ENCODE results near the gene PHRF1.

PHRF1 gene

DNA sequence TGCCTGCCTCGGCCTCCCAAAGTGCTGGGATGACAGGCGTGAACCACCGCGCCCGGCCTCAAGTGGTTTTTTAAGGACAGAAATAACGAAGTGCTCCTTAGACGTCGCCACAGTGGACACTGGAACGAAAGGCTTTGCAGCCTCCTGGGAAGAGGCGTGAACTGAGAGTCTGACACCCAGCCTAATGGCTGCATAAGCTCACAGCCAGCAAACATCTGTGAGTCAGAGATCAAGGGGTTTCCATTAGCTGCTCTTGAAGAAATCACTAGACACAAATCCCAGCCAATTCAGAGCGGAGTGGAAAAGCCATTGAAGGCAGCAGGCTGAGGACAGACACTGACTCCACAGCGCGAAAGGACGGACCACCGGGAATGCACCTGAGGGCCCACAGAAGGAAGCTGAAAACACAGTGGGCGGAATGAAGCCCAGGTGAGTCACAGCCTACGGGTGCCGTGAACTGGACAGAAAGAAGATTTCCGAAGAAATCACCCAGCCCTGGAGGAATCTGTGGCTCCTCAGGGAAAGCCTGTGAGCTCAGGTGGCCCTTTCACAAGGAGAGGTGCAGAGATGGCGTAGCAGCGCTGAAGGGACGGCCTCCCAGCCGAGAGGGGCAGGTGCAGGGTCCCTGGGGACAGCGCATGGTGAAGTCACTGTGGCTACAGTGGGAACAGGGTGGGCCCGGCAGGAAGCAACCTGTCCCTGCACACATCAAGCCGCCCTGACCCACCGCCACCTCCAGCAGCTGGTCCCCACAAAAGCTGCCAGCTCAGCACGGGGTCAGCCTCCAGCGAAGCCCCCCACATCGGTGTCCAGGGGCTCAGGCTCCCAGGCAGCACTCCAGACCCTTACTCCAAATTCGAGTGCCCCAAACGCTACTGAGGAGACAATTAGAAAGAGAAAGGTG lies 27.3 kb upstream of the PHRF1 start:
- H3K4me3 ChIP-seq (ENCODE audit: control insufficient read depth, low read depth, low read length) = no peak overlapping the region
- DNase-seq (ENCODE audit: low read depth) = no peak
- TF ChIP-seq, protein P1, sequence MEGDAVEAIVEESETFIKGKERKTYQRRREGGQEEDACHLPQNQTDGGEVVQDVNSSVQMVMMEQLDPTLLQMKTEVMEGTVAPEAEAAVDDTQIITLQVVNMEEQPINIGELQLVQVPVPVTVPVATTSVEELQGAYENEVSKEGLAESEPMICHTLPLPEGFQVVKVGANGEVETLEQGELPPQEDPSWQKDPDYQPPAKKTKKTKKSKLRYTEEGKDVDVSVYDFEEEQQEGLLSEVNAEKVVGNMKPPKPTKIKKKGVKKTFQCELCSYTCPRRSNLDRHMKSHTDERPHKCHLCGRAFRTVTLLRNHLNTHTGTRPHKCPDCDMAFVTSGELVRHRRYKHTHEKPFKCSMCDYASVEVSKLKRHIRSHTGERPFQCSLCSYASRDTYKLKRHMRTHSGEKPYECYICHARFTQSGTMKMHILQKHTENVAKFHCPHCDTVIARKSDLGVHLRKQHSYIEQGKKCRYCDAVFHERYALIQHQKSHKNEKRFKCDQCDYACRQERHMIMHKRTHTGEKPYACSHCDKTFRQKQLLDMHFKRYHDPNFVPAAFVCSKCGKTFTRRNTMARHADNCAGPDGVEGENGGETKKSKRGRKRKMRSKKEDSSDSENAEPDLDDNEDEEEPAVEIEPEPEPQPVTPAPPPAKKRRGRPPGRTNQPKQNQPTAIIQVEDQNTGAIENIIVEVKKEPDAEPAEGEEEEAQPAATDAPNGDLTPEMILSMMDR (IDR thresholded peaks at IDR 0.05; ENCODE audit: control insufficient read depth, insufficient read depth, low read depth, low read length, missing control alignments) = no peak

DNA sequence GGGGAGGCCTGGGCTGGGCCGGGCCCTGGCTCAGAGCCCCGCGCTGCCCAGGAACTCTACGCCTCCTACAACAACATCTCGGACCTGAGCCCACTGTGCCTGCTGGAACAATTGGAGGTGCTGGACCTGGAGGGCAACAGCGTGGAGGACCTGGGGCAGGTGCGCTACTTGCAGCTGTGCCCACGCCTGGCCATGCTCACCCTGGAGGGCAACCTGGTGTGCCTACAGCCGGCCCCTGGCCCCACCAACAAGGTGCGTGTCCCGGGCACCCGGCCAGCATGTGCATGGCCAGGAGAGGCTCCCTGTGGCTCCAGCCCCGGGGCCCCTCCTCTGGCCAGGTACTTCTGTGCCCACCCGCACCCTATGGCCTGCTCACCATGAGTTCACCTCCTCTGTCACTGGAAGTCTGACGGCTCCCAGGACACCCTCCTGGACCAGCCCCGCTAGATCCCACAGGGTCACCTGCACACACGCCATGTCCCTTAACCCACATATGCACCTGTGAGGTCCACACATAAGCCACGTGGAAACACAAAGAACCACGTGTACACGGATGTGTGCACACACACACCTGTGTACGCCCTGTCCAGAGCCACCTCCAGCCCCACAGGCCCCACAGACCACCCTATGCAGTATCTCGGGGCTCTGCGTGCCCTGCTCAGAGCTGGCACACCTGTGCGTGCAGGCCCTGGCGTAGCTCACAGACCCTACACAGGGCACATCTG lies 26.1 kb upstream of the PHRF1 start:
- TF ChIP-seq, protein P1 (IDR thresholded peaks at IDR 0.05; ENCODE audit: control insufficient read depth, insufficient read depth, low read depth, low read length, missing control alignments) = no peak
- H3K4me3 ChIP-seq (ENCODE audit: control insufficient read depth, low read depth, low read length) = no peak overlapping the region
- DNase-seq (ENCODE audit: low read depth) = no peak

DNA sequence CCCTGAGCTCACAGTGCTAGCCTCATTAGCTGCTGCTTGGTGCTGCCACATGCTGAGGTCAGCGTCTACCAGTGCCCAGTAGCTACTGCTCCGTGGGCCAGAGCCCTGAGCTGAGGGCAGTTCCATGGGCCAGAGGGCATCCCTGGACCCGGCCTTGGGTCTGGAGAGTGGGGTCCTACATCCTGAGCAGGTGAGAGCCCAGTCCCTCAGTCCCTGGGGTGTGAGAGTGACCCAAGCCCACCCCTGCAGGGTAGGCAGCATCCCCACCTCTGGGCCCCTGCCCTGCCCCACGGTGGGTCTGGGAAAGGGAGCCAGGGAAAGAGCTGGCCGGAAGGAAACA lies 25.6 kb upstream of the PHRF1 start:
- no peak overlapping the region for H3K4me3 ChIP-seq (ENCODE audit: control insufficient read depth, low read depth, low read length)
- DNase-seq (ENCODE audit: low read depth) = no peak
- TF ChIP-seq, protein P1 (IDR thresholded peaks at IDR 0.05; ENCODE audit: control insufficient read depth, insufficient read depth, low read depth, low read length, missing control alignments) = no peak

DNA sequence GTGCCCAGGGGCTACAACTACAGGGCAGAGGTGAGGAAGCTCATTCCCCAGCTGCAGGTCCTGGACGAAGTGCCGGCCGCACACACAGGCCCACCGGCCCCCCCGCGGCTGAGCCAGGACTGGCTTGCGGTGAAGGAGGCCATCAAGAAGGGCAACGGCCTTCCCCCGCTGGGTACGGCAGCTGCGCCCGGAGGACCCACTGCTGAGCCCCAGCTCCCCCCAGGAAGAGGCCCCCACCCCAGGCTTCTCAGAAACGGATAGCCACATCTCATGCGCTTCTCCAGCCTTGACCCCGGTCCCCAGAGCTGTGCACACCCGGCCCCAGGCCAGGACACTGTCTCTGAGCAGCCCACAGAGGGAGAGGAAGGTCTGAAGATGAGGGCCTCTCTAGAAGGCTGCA lies 25.1 kb upstream of the PHRF1 start:
- DNase-seq (ENCODE audit: low read depth) = no peak
- TF ChIP-seq, protein P1 (IDR thresholded peaks at IDR 0.05; ENCODE audit: control insufficient read depth, insufficient read depth, low read depth, low read length, missing control alignments) = no peak
- no peak overlapping the region for H3K4me3 ChIP-seq (ENCODE audit: control insufficient read depth, low read depth, low read length)

DNA sequence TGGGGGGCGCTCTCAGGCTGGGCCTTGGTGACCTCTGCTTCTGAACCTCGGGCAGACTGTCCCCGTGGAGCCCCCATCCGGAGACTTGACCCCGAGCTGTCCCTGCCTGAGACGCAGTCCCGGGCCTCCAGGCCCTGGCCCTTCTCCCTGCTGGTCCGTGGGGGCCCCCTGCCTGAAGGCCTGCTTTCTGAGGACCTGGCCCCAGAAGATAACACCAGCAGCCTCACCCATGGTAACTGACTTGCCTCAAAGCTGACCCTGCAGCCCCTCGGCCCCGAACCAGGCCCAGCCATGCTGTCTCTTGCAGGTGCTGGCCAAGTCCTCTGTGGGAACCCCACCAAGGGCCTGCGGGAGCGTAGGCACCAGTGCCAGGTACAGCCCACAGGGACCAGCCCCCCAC lies 24.7 kb upstream of the PHRF1 start:
- no peak overlapping the region for H3K4me3 ChIP-seq (ENCODE audit: control insufficient read depth, low read depth, low read length)
- TF ChIP-seq, protein P1 (IDR thresholded peaks at IDR 0.05; ENCODE audit: control insufficient read depth, insufficient read depth, low read depth, low read length, missing control alignments) = no peak

DNA sequence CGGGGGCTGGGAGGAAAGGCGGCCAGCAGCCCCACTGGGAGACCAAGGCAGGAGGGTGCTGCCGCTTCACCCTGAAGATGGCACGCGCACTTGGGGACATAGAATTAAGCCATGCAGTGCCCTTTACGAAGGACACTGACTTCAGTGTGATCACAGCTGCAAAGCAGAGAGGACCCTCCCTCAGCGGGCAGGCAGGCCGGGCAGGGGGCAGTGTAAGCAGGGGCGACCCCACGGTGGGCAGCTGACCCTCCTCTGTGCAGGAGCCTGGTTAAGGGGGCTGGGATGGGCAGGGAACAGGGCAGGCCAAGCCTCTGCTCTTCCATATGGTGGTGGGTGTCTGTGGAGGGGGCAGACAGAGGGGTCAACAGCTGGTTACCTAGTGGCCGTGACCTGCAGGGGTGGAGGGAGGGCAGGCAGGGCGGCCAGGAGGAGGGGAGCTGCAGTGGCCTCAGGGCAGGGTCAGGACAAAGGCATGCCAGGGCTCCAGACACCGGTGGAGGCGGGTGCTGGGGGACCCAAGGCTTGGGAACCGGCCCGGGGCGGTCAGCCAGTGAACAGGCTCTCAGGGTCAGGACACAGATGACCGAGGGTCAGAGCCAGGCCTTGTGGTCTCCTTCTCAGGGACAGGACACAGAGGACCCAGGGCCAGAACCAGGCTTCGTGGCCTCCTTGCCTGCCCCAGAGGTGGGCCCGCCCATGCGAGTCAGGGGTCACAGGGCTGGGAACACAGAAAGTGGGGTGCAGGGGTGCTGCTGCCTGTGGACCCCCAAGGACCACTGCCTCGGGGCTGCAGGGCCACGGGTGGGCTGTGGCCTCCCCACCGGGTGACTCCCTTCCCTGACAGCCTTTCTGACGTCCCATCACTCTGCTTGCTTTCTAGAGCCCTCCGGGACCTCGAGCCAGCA lies 22.9 kb upstream of the PHRF1 start:
- no peak for DNase-seq (ENCODE audit: low read depth)
- no peak overlapping the region for H3K4me3 ChIP-seq (ENCODE audit: control insufficient read depth, low read depth, low read length)
- TF ChIP-seq, protein P1 (IDR thresholded peaks at IDR 0.05; ENCODE audit: control insufficient read depth, insufficient read depth, low read depth, low read length, missing control alignments) = no peak

More for the DNA sequence above, 24.7 kb upstream of the PHRF1 start:
- DNase-seq (ENCODE audit: low read depth) = no peak
